Uterus (tissue), 4 donors: Measurements from ENCODE around the gene PMIS2. TPM values are rescaled to one million over a fixed set of nuclear protein-coding genes. Genes with fewer than 3 reads are reported as not detected.

Experiments
- DNase-seq, 2 donors: peaks; one replicate each; pipeline ENCODE4 v3.0.0-alpha.2; 2019 to 2020
- H3K27ac ChIP-seq, 2 donors: fragments of 200-600 bp; sonication (generic); 1 replicate in 1 of 2; 2 replicates in 1 of 2; pipeline ENCODE4 v1.5.1; 2016 to 2018
- H3K27me3 ChIP-seq, 2 donors: fragments of 200-600 bp; sonication (generic); one replicate each; pipeline ENCODE4 v1.5.1; 2018 to 2019; ENCODE audit warnings: control low read depth in 1 of 2
- H3K36me3 ChIP-seq, 2 donors: fragments of 200-600 bp; sonication (generic); one replicate each; pipeline ENCODE4 v1.5.1; 2019; ENCODE audit warnings: control low read depth in 1 of 2
- H3K4me1 ChIP-seq, 2 donors: fragments of 200-600 bp; sonication (generic); one replicate each; pipeline ENCODE4 v1.5.1; 2018 to 2019; ENCODE audit warnings: control low read depth in 1 of 2
- H3K4me3 ChIP-seq, 2 donors: fragments of 200-600 bp; sonication (generic); 1 replicate in 1 of 2; 2 replicates in 1 of 2; pipeline ENCODE4 v1.5.1; 2018 to 2019; ENCODE audit warnings: mild to moderate bottlenecking in 1 of 2
- H3K9me3 ChIP-seq, 2 donors: fragments of 200-600 bp; sonication (generic); one replicate each; pipeline ENCODE4 v1.5.1; 2019; ENCODE audit warnings: control low read depth in 1 of 2
- CTCF ChIP-seq, 4 experiments: fragments of 200-600 bp in 2 of 4; fragments of 450-650 bp in 2 of 4; sonication (generic) in 2 of 4; IDR thresholded peaks; one replicate each; pipeline ENCODE4 v1.5.1; 2016 to 2019; ENCODE audit warnings: antibody characterized with exemption in 4 of 4, mild to moderate bottlenecking in 2 of 4, moderate library complexity in 1 of 4
- POLR2A ChIP-seq, 2 donors: fragments of 450-650 bp; IDR thresholded peaks; one replicate each; pipeline ENCODE4 v1.6.1; 2016; ENCODE audit warnings: antibody characterized with exemption in 2 of 2, mild to moderate bottlenecking in 1 of 2, moderate library complexity in 1 of 2
- intact Hi-C: fragments of 100-400 bp; cut with DNase I; formaldehyde crosslinking; loops from one replicate; pipeline ENCODE4 v1.15.1; 2023; ENCODE audit warnings: low total_unique reads
- total RNA-seq, 4 donors: library from RNA; depleted of rRNA in 3 of 4; stranded (reverse); fragments of >200 nt in 3 of 4; gene quantifications; one replicate each; pipeline versions ENCODE4 v1.1.0 to v1.2.4, GENCODE V29; 2014 to 2023
- donor health status: DM: yes; HTN: yes; CAD: no.

The PMIS2 gene
- total RNA-seq, 4 donors from 2014 or later, result not detected

GRCh38 chr19:35552534-35553384, 33.2 kb upstream of the PMIS2 start:
- H3K27ac ChIP-seq, result no peak overlapping the region
- no peak overlapping the region for H3K4me3 ChIP-seq
- no peaks in the 10 kb centered on the region for H3K9me3 ChIP-seq
- no peaks in the 10 kb centered on the region for H3K36me3 ChIP-seq
- intact Hi-C loops, result no loop called here
- no peak for DNase-seq
- TF ChIP-seq CTCF (IDR thresholded peaks at IDR 0.05) (no peak), POLR2A (IDR thresholded peaks at IDR 0.05) (no peak)
- H3K4me1 ChIP-seq, result peaks cover 0 to under 1% of the 10 kb centered on the region in 2 donors
- peaks cover 0 to 2% of the 10 kb centered on the region in 2 donors for H3K27me3 ChIP-seq

GRCh38 chr19:35553385-35554000, 32.5 kb upstream of the PMIS2 start:
- TF ChIP-seq CTCF (IDR thresholded peaks at IDR 0.05) (no peak), POLR2A (IDR thresholded peaks at IDR 0.05) (no peak)
- no peak for DNase-seq
- Histone ChIP-seq H3K4me1 (peaks cover 0 to 3% of the 10 kb centered on the region in 2 donors), H3K36me3 (no peaks in the 10 kb centered on the region), H3K9me3 (no peaks in the 10 kb centered on the region), H3K4me3 (no peak overlapping the region), H3K27ac (no peak overlapping the region), H3K27me3 (peaks cover 5 to 10% of the 10 kb centered on the region in 2 donors)
- intact Hi-C loops, result no loop called here

GRCh38 chr19:35554076-35554475, 31.9 kb upstream of the PMIS2 start:
- Histone ChIP-seq H3K27ac (no peak overlapping the region), H3K4me1 (peaks cover 0 to 3% of the 10 kb centered on the region in 2 donors), H3K36me3 (no peaks in the 10 kb centered on the region), H3K4me3 (no peak overlapping the region), H3K27me3 (peaks cover 10 to 11% of the 10 kb centered on the region in 2 donors), H3K9me3 (no peaks in the 10 kb centered on the region)
- no peak for DNase-seq
- TF ChIP-seq CTCF (IDR thresholded peaks at IDR 0.05) (no peak), POLR2A (IDR thresholded peaks at IDR 0.05) (no peak)
- intact Hi-C loops, result no loop called here

GRCh38 chr19:35555301-35556005, 30.5 kb upstream of the PMIS2 start:
- Histone ChIP-seq H3K9me3 (no peaks in the 10 kb centered on the region), H3K36me3 (no peaks in the 10 kb centered on the region), H3K4me3 (no peak overlapping the region), H3K27me3 (peaks cover 11 to 15% of the 10 kb centered on the region in 2 donors), H3K4me1 (peaks cover 0 to 3% of the 10 kb centered on the region in 2 donors), H3K27ac (no peak overlapping the region)
- no peak for DNase-seq
- TF ChIP-seq CTCF (IDR thresholded peaks at IDR 0.05) (no peak), POLR2A (IDR thresholded peaks at IDR 0.05) (no peak)
- intact Hi-C loops, result no loop called here
